ENCODE data around the gene CMYA5. TPM values are rescaled to one million over a fixed set of nuclear protein-coding genes. Genes with fewer than 3 reads are reported as not detected.

The CMYA5 gene
- total RNA-seq, 2 donors from 2014 or later, result 13.8 to 26.1 TPM

- no peaks in the 10 kb centered on the region for H3K27me3 ChIP-seq (replicated peaks; ENCODE audit: insufficient read depth)
- no peaks in the 10 kb centered on the region for H3K36me3 ChIP-seq
- no peaks in the 10 kb centered on the region for H3K4me1 ChIP-seq (replicated peaks)
- intact Hi-C loops (cut with DNase I), result no loop called here
- H3K27ac ChIP-seq, result no peak overlapping the region
- 85% methylated on average over 2 of the region's 2 CpGs for WGBS
- no peak overlapping the region for H3K4me3 ChIP-seq
- DNase-seq (ENCODE audit: low spot score), result no peak
- no peak for TF ChIP-seq POLR2AphosphoS5 (IDR thresholded peaks at IDR 0.05)
- no peak for TF ChIP-seq CTCF (IDR thresholded peaks at IDR 0.05)
- TF ChIP-seq POLR2A (IDR thresholded peaks at IDR 0.05), result no peak
- H3K9me3 ChIP-seq, result no peaks in the 10 kb centered on the region
Observed at GRCh38 chr5:79827159-79827629, 137.6 kb downstream of the CMYA5 start.

DNA sequence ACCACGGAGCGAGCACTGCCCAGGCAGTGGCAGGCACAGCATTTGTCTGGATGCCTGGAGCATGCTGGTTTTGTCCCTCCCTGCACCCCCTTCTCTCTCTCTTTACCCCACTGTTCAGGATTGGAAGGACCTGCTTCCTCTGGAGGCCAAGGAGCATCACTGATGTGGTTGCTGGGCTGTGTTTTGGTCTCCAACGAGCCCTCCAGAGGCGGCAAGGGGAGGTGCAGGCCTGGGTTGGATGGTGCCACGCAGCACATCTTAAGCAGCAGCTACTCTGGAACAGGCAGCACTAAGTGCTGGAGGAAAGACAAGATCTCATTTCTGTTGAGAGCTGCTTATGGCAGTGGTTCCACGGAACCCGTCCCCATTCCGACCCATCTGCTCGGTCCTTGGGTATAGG lies 139.6 kb downstream of the CMYA5 start:
- Histone ChIP-seq H3K9me3 (no peaks in the 10 kb centered on the region), H3K4me3 (no peak overlapping the region), H3K4me1 (replicated peaks) (no peaks in the 10 kb centered on the region), H3K27ac (no peak overlapping the region), H3K36me3 (no peaks in the 10 kb centered on the region), H3K27me3 (replicated peaks; ENCODE audit: insufficient read depth) (no peaks in the 10 kb centered on the region)
- DNase-seq (ENCODE audit: low spot score), result no peak
- TF ChIP-seq POLR2A (IDR thresholded peaks at IDR 0.05), result no peak
- no peak for TF ChIP-seq POLR2AphosphoS5 (IDR thresholded peaks at IDR 0.05)
- no peak for TF ChIP-seq CTCF (IDR thresholded peaks at IDR 0.05)
- intact Hi-C loops (cut with DNase I), result no loop called here
- 61% methylated on average over 9 of the region's 9 CpGs for WGBS

DNA sequence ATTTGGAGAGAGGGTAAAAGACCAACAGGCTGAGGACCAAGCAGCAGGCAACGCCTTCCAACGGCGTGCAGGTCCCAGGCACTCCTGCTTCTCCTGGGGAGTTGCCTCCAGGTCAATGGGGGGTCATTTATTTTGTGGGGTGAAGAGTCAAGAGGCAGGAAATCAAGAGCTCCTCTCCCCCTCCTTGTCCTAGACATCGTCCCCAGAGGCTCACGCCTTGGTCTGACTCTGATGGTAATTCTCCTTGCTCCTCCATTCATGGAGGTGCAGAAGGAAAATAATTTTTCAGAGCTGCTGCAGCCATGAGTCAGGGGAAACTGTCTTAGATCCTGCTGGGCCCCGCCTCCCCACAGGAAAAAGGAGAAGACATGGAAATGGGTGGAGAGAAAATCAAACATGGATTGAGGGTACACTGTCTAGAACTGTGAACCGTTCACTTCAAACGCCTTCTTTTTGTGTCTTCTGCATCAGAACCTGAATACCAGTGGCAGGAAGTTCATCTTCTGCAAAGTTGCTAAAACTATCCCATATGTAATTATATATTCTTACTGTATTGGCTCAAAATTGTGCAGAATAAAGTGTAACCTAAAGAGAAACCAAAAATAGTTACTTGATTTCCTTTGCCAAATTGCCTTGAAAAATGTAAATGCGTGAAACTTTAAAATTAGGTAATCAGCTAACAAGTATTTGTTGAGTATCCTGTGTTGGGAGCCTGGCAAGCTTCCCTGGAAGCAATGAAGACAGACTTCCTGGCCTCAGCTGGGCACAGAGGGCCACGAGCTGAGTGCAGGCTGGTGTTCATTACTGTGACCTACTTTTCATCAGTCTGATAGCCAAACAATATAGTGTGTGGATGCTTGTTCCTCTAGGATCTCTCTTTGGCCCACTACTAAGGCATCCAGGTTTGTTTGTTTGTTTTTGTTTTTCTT lies 142.0 kb downstream of the CMYA5 start:
- Histone ChIP-seq H3K36me3 (no peaks in the 10 kb centered on the region), H3K27ac (no peak overlapping the region), H3K4me3 (no peak overlapping the region), H3K9me3 (no peaks in the 10 kb centered on the region), H3K4me1 (replicated peaks) (no peaks in the 10 kb centered on the region), H3K27me3 (replicated peaks; ENCODE audit: insufficient read depth) (no peaks in the 10 kb centered on the region)
- TF ChIP-seq POLR2A (IDR thresholded peaks at IDR 0.05) (no peak), POLR2AphosphoS5 (IDR thresholded peaks at IDR 0.05) (no peak), CTCF (IDR thresholded peaks at IDR 0.05) (no peak)
- 77% methylated on average over 10 of the region's 10 CpGs for WGBS
- DNase-seq (ENCODE audit: low spot score), result no peak
- intact Hi-C loops (cut with DNase I), result no loop called here

DNA sequence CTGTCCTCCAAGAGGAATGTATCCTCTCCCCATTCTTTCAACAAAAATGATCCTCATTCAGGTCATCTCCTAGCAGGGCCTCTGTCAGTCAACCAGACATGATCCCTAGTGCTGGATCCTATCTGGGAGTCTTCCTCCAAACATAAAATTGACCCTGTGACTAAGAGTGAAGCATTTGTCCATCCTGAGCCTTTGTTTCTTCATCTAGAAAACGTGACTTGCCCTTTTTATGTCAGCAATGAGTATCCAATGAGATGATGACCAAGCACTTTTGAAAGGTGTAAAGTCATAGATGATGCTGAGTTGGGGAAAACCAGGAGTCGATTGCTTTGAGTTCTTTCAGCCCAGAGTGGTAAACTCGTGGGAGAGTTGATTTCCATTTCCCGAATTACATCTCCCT lies 143.3 kb downstream of the CMYA5 start:
- H3K4me3 ChIP-seq, result no peak overlapping the region

More for the DNA sequence above, 143.3 kb downstream of the CMYA5 start:
- Histone ChIP-seq H3K27me3 (replicated peaks; ENCODE audit: insufficient read depth) (no peaks in the 10 kb centered on the region), H3K27ac (no peak overlapping the region), H3K4me1 (replicated peaks) (no peaks in the 10 kb centered on the region), H3K36me3 (no peaks in the 10 kb centered on the region), H3K9me3 (no peaks in the 10 kb centered on the region)
- no peak for DNase-seq (ENCODE audit: low spot score)
- TF ChIP-seq CTCF (IDR thresholded peaks at IDR 0.05) (no peak), POLR2A (IDR thresholded peaks at IDR 0.05) (no peak)
- intact Hi-C loops (cut with DNase I), result no loop called here
- WGBS, result 91% methylated on average over 4 of the region's 4 CpGs

Data from prostate gland (tissue), 2 donors.